ENCODE measurements around the gene FGF16. TPM values are rescaled to one million over a fixed set of nuclear protein-coding genes. Genes with fewer than 3 reads are reported as not detected.
"Not testable (repeated sequence)": the region's sequence is repeated elsewhere in the genome, so short reads cannot be mapped to it uniquely, and the experiment has no call there.

Gene FGF16
- total RNA-seq, 5 donors from 2014 or later (not counting 1 experiment from before 2014, with no cell fraction given): not detected

GRCh38 chrX:77450996-77451395 lies 3.8 kb downstream of the FGF16 start:
- ChIA-PET POLR2A (no interaction called here), CTCF (no interaction called here)
- DNase-seq (no peak), ATAC-seq (replicated peaks in 1 of 4) (no peak)
- Mint-ChIP-seq H3K4me3 (no peak overlapping the region), H3K36me3 (no peaks in the 10 kb centered on the region), H3K9me3 (no peaks in the 10 kb centered on the region), H3K27ac (no peak overlapping the region), H3K27me3 (peaks cover 13 to 26% of the 10 kb centered on the region in 2 donors), H3K4me1 (peaks cover 8 to 14% (median 10%) of the 10 kb centered on the region in 3 donors)
- Histone ChIP-seq H3K36me3 (ENCODE audit: control insufficient read depth in 2 of 2, extremely low read depth in 1 of 2, insufficient read depth in 1 of 2, low read length in 1 of 2) (no peaks in the 10 kb centered on the region), H3K4me1 (ENCODE audit: control insufficient read depth in 1 of 2, extremely low read depth in 1 of 2, insufficient read depth in 2 of 2, low read length in 2 of 2) (peaks cover 0 to 19% of the 10 kb centered on the region in 2 experiments), H3K4me3 (ENCODE audit: control insufficient read depth in 1 of 2, extremely low read depth in 1 of 2, low read length in 1 of 2) (no peak overlapping the region), H3K27ac (ENCODE audit: low read length) (no peak overlapping the region), H3K27me3 (replicated peaks in 1 of 2; ENCODE audit: control insufficient read depth in 2 of 2, extremely low read depth in 1 of 2, insufficient read depth in 2 of 2, low read length in 1 of 2) (peaks cover 0 to 17% of the 10 kb centered on the region in 2 experiments), H3K9me3 (no peaks in the 10 kb centered on the region)
- WGBS (ENCODE audit: insufficient coverage): no CpG with 5 or more reads among the region's 1 CpG

GRCh38 chrX:77453190-77453589 lies 6.0 kb downstream of the FGF16 start:
- Histone ChIP-seq H3K4me3 (ENCODE audit: control insufficient read depth in 1 of 2, extremely low read depth in 1 of 2, low read length in 1 of 2) (no peak overlapping the region), H3K4me1 (ENCODE audit: control insufficient read depth in 1 of 2, extremely low read depth in 1 of 2, insufficient read depth in 2 of 2, low read length in 2 of 2) (peaks cover 0 to under 1% of the 10 kb centered on the region in 2 experiments), H3K36me3 (ENCODE audit: control insufficient read depth in 2 of 2, extremely low read depth in 1 of 2, insufficient read depth in 1 of 2, low read length in 1 of 2) (no peaks in the 10 kb centered on the region), H3K27ac (ENCODE audit: low read length) (no peak overlapping the region), H3K27me3 (replicated peaks in 1 of 2; ENCODE audit: control insufficient read depth in 2 of 2, extremely low read depth in 1 of 2, insufficient read depth in 2 of 2, low read length in 1 of 2) (no peaks in the 10 kb centered on the region), H3K9me3 (no peaks in the 10 kb centered on the region)
- POLR2A ChIA-PET: no interaction called here
- WGBS (ENCODE audit: insufficient coverage): no CpG with 5 or more reads among the region's 2 CpGs
- H3K9me3 Mint-ChIP-seq: no peaks in the 10 kb centered on the region
- no peak for ATAC-seq (replicated peaks in 1 of 4)
- H3K27me3 Mint-ChIP-seq: peaks cover 2 to 23% of the 10 kb centered on the region in 2 donors
- H3K4me1 Mint-ChIP-seq: peaks cover 0 to 6% (median 0%) of the 10 kb centered on the region in 3 donors
- CTCF ChIA-PET: no interaction called here
- no peak for DNase-seq
- no peak overlapping the region for H3K4me3 Mint-ChIP-seq
- no peak overlapping the region for H3K27ac Mint-ChIP-seq
- no peaks in the 10 kb centered on the region for H3K36me3 Mint-ChIP-seq

- CTCF ChIA-PET: no interaction called here
- Mint-ChIP-seq H3K27ac (no peak overlapping the region), H3K9me3 (no peaks in the 10 kb centered on the region), H3K27me3 (peaks cover 0 to 21% of the 10 kb centered on the region in 2 donors), H3K4me1 (no peaks in the 10 kb centered on the region), H3K36me3 (no peaks in the 10 kb centered on the region), H3K4me3 (no peak overlapping the region)
- H3K27me3 ChIP-seq (replicated peaks in 1 of 2; ENCODE audit: control insufficient read depth in 2 of 2, extremely low read depth in 1 of 2, insufficient read depth in 2 of 2, low read length in 1 of 2): no peaks in the 10 kb centered on the region
- H3K4me1 ChIP-seq (ENCODE audit: control insufficient read depth in 1 of 2, extremely low read depth in 1 of 2, insufficient read depth in 2 of 2, low read length in 2 of 2): no peaks in the 10 kb centered on the region
- ATAC-seq (replicated peaks in 1 of 4) (no peak), DNase-seq (no peak)
- no peaks in the 10 kb centered on the region for H3K9me3 ChIP-seq
- no peaks in the 10 kb centered on the region for H3K36me3 ChIP-seq (ENCODE audit: control insufficient read depth in 2 of 2, extremely low read depth in 1 of 2, insufficient read depth in 1 of 2, low read length in 1 of 2)
- no peak overlapping the region for H3K27ac ChIP-seq (ENCODE audit: low read length)
- H3K4me3 ChIP-seq (ENCODE audit: control insufficient read depth in 1 of 2, extremely low read depth in 1 of 2, low read length in 1 of 2): no peak overlapping the region
- POLR2A ChIA-PET: no interaction called here
- no CpG with 5 or more reads among the region's 2 CpGs for WGBS (ENCODE audit: insufficient coverage)
These were observed 8.2 kb downstream of the FGF16 start for GRCh38 chrX:77455437-77455836.

- H3K27me3 Mint-ChIP-seq: peaks cover 7 to 10% of the 10 kb centered on the region in 2 donors
- peaks cover 0 to 5% of the 10 kb centered on the region in 2 experiments for H3K27me3 ChIP-seq (replicated peaks in 1 of 2; ENCODE audit: control insufficient read depth in 2 of 2, extremely low read depth in 1 of 2, insufficient read depth in 2 of 2, low read length in 1 of 2)
- CTCF ChIA-PET: no interaction called here
- H3K27ac Mint-ChIP-seq: no peak overlapping the region
- DNase-seq (no peak), ATAC-seq (replicated peaks in 1 of 4) (no peak)
- no peak overlapping the region for H3K4me3 Mint-ChIP-seq
- peaks cover 0 to 18% (median 7%) of the 10 kb centered on the region in 3 donors for H3K9me3 Mint-ChIP-seq
- no peaks in the 10 kb centered on the region for H3K36me3 ChIP-seq (ENCODE audit: control insufficient read depth in 2 of 2, extremely low read depth in 1 of 2, insufficient read depth in 1 of 2, low read length in 1 of 2)
- no peak overlapping the region for H3K27ac ChIP-seq (ENCODE audit: low read length)
- H3K9me3 ChIP-seq: no peaks in the 10 kb centered on the region
- H3K4me1 Mint-ChIP-seq: no peaks in the 10 kb centered on the region
- POLR2A ChIA-PET: no interaction called here
- H3K36me3 Mint-ChIP-seq: peaks cover 5% of the 10 kb centered on the region
- 80% methylated on average over 2 of the region's 5 CpGs for WGBS (ENCODE audit: insufficient coverage)
- no peak overlapping the region for H3K4me3 ChIP-seq (ENCODE audit: control insufficient read depth in 1 of 2, extremely low read depth in 1 of 2, low read length in 1 of 2)
- no peaks in the 10 kb centered on the region for H3K4me1 ChIP-seq (ENCODE audit: control insufficient read depth in 1 of 2, extremely low read depth in 1 of 2, insufficient read depth in 2 of 2, low read length in 2 of 2)
These were observed 36.9 kb downstream of the FGF16 start for GRCh38 chrX:77484045-77484444.

- Mint-ChIP-seq H3K27me3 (peaks cover 0 to 27% of the 10 kb centered on the region in 2 donors), H3K4me3 (no peak overlapping the region), H3K36me3 (no peaks in the 10 kb centered on the region), H3K4me1 (no peaks in the 10 kb centered on the region), H3K9me3 (no peaks in the 10 kb centered on the region), H3K27ac (no peak overlapping the region)
- ChIA-PET CTCF (no interaction called here), POLR2A (no interaction called here)
- 95% methylated on average over 8 of the region's 20 CpGs for whole genome bisulfite sequencing (ENCODE audit: insufficient coverage)
- Histone ChIP-seq H3K36me3 (ENCODE audit: control insufficient read depth in 2 of 2, extremely low read depth in 1 of 2, insufficient read depth in 1 of 2, low read length in 1 of 2) (no peaks in the 10 kb centered on the region), H3K27me3 (replicated peaks in 1 of 2; ENCODE audit: control insufficient read depth in 2 of 2, extremely low read depth in 1 of 2, insufficient read depth in 2 of 2, low read length in 1 of 2) (peaks cover 0 to 4% of the 10 kb centered on the region in 2 experiments), H3K9me3 (no peaks in the 10 kb centered on the region), H3K4me1 (ENCODE audit: control insufficient read depth in 1 of 2, extremely low read depth in 1 of 2, insufficient read depth in 2 of 2, low read length in 2 of 2) (no peaks in the 10 kb centered on the region), H3K27ac (ENCODE audit: low read length) (no peak overlapping the region), H3K4me3 (ENCODE audit: control insufficient read depth in 1 of 2, extremely low read depth in 1 of 2, low read length in 1 of 2) (no peak overlapping the region)
- DNase-seq: no peak
- no peak for ATAC-seq (replicated peaks in 1 of 4)
These were observed 46.7 kb downstream of the FGF16 start for GRCh38 chrX:77493677-77494553.

GRCh38 chrX:77500164-77500563 lies 53.0 kb downstream of the FGF16 start:
- H3K36me3 Mint-ChIP-seq; H3K27me3 ChIP-seq (replicated peaks in 1 of 2; ENCODE audit: control insufficient read depth in 2 of 2, extremely low read depth in 1 of 2, insufficient read depth in 2 of 2, low read length in 1 of 2); CTCF ChIA-PET; H3K4me3 Mint-ChIP-seq; POLR2A ChIA-PET; H3K9me3 ChIP-seq; H3K27ac ChIP-seq (ENCODE audit: low read length); ATAC-seq (replicated peaks in 1 of 4); H3K9me3 Mint-ChIP-seq; DNase-seq; H3K4me3 ChIP-seq (ENCODE audit: control insufficient read depth in 1 of 2, extremely low read depth in 1 of 2, low read length in 1 of 2); H3K36me3 ChIP-seq (ENCODE audit: control insufficient read depth in 2 of 2, extremely low read depth in 1 of 2, insufficient read depth in 1 of 2, low read length in 1 of 2); H3K27ac Mint-ChIP-seq; H3K4me1 ChIP-seq (ENCODE audit: control insufficient read depth in 1 of 2, extremely low read depth in 1 of 2, insufficient read depth in 2 of 2, low read length in 2 of 2): not testable (repeated sequence)
- no CpG with 5 or more reads among the region's 1 CpG for WGBS (ENCODE audit: insufficient coverage)
- Mint-ChIP-seq H3K4me1 (peaks cover 9 to 24% (median 12%) of the 10 kb centered on the region in 3 donors), H3K27me3 (peaks cover 0 to 18% of the 10 kb centered on the region in 2 donors)
